ENCODE measurements around the gene EXOC3L4.

EXOC3L4 gene

DNA sequence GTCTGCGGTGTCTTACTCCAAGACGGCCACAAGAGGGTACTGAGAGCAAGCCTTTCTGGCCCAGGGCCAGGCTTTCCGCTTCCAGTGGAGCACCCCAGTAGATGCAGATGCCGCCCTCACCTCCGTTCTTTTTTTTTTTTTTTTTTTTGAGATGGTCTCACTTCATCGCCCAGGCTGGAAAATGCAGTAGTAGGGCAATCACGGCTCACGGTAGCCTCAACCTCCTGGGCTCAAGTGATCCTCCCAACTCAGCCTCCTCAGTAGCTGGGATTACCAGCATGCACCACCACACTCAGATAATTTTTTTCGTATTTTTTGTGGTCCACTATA lies 16.1 kb upstream of the EXOC3L4 start:
- TF ChIP-seq, protein P1, sequence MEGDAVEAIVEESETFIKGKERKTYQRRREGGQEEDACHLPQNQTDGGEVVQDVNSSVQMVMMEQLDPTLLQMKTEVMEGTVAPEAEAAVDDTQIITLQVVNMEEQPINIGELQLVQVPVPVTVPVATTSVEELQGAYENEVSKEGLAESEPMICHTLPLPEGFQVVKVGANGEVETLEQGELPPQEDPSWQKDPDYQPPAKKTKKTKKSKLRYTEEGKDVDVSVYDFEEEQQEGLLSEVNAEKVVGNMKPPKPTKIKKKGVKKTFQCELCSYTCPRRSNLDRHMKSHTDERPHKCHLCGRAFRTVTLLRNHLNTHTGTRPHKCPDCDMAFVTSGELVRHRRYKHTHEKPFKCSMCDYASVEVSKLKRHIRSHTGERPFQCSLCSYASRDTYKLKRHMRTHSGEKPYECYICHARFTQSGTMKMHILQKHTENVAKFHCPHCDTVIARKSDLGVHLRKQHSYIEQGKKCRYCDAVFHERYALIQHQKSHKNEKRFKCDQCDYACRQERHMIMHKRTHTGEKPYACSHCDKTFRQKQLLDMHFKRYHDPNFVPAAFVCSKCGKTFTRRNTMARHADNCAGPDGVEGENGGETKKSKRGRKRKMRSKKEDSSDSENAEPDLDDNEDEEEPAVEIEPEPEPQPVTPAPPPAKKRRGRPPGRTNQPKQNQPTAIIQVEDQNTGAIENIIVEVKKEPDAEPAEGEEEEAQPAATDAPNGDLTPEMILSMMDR (IDR thresholded peaks at IDR 0.05; ENCODE audit: control insufficient read depth, extremely low read depth, insufficient read depth) = peak; percentile 74
- H3K4me3 ChIP-seq (ENCODE audit: low read depth, low read length) = no peak overlapping the region
- DNase-seq (ENCODE audit: low read depth) = peak; percentile 47

DNA sequence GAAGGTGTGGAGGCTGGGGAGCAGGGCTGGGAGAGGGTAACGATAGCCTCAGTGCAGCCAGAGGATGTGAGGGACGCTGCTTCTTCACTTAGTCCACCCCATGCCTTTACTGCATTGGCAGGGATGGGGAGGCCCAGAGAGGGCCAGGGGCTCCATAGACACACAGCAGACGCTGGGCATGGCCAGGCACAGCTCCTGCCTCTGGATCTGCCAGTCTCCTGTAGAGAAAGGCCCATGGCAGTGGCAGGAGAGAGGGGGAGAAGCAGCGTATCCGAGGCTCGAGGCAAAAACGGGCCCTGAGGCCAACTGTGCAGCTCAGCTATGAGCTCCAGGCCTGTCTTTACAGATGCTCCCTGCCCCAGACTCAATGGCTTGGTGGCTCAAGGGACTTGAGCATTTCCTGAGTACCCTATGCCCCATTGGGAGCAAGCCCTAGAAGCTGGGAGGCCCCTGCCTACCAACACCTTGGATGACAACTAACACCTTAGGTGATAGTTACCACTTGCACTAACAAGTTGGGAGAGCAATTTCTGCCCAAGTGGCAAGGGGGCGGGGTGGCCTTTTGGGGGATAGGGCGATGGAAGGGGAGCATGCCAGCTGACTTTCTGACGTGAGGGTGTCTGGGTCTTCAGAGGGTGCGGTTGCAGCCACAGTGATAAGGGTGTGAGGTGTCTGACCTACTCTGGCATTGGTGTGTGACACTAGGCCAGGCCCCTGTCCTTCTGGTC lies 15.5 kb upstream of the EXOC3L4 start:
- TF ChIP-seq, protein P1 (IDR thresholded peaks at IDR 0.05; ENCODE audit: control insufficient read depth, extremely low read depth, insufficient read depth) = no peak
- no peak for DNase-seq (ENCODE audit: low read depth)
- H3K4me3 ChIP-seq (ENCODE audit: low read depth, low read length) = no peak overlapping the region

DNA sequence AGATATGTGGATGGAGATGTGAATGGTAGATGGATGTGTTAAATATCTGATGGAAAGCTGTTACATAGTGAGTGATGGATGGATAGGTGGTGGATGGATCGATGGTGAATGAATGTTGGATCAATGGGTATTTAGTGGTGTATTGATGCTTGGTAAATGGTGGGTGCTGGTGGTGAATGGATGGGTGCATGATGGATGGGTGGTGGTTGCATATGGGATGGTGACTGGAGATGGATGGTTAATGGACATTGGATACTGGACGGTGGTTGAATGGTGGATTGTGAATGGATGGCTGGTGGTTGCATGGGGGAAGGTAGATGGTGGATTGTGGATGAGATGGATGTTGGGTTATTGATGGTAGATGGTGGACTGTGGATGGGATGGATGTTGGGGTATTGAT lies 12.6 kb upstream of the EXOC3L4 start:
- no peak overlapping the region for H3K4me3 ChIP-seq (ENCODE audit: low read depth, low read length)
- DNase-seq (ENCODE audit: low read depth) = no peak
- TF ChIP-seq, protein P1 (IDR thresholded peaks at IDR 0.05; ENCODE audit: control insufficient read depth, extremely low read depth, insufficient read depth) = no peak

DNA sequence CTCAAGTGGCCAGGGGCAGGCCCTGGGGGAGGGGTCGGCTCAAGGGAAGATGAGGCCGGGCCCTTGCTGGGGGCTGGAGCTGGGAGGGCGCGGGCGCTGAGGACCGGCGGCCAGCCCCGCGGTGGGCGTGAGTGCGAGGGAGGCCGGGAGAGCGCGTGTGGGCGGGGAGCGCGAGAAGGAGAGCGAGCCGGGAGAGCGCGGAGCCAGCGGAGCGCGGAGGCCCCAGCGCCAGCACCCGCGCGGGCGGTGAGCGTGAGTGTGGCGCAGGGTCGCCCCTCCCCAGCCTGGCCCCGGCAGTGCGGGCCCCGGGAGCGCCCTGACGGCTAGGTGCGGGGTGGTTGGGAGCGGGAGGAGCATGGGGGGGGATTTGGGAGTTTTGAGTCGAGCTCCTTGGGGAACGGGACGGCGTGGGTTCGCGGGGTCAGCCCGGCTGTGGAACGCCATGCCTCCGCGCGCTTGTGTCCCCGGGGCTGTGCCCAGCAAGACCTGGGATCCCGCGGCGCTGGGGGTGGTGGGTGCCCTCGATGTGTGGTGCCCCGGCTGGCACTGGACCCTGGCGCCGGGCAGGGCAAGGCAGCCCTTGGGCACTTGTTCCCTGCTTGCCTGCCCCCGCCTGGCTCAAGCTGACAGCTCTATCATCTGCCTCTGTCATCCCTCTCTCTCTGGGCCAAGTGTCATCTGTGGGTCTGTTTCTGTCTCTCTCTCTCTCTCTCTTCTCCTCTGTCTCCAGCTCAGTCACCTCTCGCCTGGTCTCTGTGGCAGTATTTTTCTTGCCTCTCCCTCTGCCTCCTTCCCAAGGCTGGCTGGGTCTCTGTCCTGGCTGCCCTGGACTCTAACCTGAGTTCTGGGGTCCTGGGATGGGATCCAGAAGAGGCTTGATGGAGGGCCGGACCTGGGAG lies 10.3 kb upstream of the EXOC3L4 start, which contains the start of gene LBHD2:
TSS of gene LBHD2 (plus strand) at position 190 of the 899 bp plus-strand sequence. CDS start 1,803 bp downstream, outside the sequence.
- no peak within 1 kb of the TSS for H3K4me3 ChIP-seq (ENCODE audit: low read depth, low read length)
- no peak for DNase-seq (ENCODE audit: low read depth)
- TF ChIP-seq, protein P1 (IDR thresholded peaks at IDR 0.05; ENCODE audit: control insufficient read depth, extremely low read depth, insufficient read depth) = no peak

DNA sequence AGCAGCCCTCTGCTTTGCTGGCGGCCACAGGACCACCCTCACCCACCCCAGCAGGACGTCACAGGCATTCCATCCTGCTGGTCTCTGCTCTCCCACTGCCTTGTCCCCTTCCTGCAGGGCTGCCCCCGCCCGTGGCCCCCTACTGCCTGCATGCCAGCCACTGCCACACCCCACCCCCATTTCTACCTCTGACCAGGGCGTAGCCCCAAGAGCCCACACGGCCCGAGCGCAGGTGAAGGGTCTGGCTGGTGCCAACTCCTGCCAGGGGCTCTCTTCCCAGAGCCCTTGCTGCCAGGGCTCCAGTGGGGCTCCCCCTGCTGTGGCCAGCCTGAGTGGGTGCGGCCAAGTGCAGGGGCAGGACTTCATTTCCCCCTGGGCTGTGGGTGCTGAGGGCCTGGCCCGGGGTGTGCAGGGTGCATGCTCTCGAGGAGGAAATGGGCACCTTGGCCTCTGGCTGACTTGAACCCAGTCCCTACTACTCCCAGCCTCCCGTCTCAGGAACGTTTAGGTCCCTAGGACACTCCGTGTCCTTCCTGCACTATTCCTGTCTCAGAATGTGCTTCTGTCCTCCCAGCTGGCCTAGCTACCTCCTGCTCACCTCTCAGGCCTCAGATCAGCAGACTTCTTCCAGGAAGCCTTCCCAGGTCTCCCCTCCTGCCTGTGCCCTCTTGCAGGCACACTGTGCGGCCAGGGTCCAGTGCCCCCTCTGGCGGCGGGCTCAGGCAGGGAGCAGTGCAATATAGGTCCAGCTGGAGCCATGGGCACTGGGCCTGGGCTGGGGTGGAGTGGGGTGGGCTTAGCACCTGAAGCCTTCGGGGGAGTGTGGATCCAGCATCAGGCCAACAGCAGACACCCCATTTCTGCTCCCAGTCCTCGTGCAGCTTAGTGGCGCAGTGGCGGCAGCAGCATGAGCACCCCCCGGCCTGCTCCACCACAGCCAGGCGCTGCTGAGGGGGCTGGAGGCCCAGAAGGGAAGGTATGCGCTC lies 9.1 kb upstream of the EXOC3L4 start:
- DNase-seq (ENCODE audit: low read depth) = no peak
- no peak overlapping the region for H3K4me3 ChIP-seq (ENCODE audit: low read depth, low read length)
- TF ChIP-seq, protein P1 (IDR thresholded peaks at IDR 0.05; ENCODE audit: control insufficient read depth, extremely low read depth, insufficient read depth) = peak; percentile 47

DNA sequence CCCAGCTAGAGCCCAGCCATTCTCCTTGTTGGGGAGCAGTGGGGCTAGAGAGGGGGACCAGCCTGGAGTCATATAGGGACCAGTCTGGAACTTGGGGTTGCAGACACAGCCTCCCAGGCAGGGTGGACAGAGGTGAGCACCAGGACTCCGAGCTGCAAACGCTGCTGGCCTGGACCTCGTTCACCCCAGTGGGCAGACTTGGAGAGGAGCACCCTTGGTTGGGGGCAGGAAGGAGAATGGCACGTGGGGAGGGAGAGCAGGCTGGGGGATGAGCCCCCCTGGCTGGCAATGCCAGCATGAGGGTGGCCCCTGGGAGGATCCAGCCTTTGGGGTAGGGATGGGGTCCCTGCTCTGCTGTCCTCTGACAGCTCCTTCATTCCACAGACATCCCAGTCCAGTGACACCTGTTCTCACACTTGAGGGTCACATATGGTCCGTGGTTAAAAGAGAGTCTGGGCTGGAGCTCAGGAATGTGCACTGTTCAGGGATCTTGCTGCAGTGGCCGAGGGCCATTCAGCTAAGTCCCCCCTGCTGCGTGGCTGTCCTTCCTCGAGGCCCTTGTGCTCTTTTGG lies 7.7 kb upstream of the EXOC3L4 start:
- no peak overlapping the region for H3K4me3 ChIP-seq (ENCODE audit: low read depth, low read length)
- no peak for DNase-seq (ENCODE audit: low read depth)
- TF ChIP-seq, protein P1 (IDR thresholded peaks at IDR 0.05; ENCODE audit: control insufficient read depth, extremely low read depth, insufficient read depth) = no peak
